ENCODE measurements around the gene PFAS. TPM values are rescaled to one million over a fixed set of nuclear protein-coding genes. Genes with fewer than 3 reads are reported as not detected.

PFAS gene
- polyA plus RNA-seq, 1 donor from 2014 or later, result 11.7 TPM

DNA sequence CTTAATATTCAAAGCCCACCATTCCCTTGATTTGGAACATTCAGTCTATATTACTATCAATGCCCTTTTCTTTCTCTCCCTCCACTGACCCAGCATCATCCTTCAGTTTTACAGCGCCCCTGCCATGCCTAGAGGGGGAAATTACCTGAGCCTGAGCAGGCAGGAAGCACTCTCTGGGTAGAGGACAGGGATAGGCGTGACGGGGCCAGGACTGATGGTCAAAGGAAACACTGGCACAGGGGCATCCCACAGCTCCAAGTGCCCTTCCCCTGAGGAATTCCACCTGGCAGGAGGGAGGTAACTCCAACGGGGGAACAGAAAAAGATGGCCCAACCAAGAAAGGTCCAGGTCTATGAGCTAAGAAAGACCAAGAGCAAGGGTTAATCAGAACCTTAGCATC lies 11.2 kb upstream of the PFAS start:
- H2AFZ ChIP-seq (ENCODE audit: low read depth, low read length), result no peak overlapping the region
- no peaks in the 10 kb centered on the region for H3K79me2 ChIP-seq (replicated peaks; ENCODE audit: insufficient read depth, low read length)
- no peak overlapping the region for H3K27ac ChIP-seq (ENCODE audit: low read length)
- no peak overlapping the region for H3K9ac ChIP-seq (ENCODE audit: low read length)
- H3K27me3 ChIP-seq (ENCODE audit: insufficient read depth, low read depth, low read length), result no peaks in the 10 kb centered on the region
- no peaks in the 10 kb centered on the region for H3K36me3 ChIP-seq (ENCODE audit: insufficient read depth, low read length)
- no peak overlapping the region for H3K4me3 ChIP-seq (ENCODE audit: low read length)
- H3K9me2 ChIP-seq (ENCODE audit: insufficient read depth, low read length), result no peaks in the 10 kb centered on the region
- no peaks in the 10 kb centered on the region for H4K20me1 ChIP-seq (ENCODE audit: insufficient read depth)
- no peaks in the 10 kb centered on the region for H3K9me3 ChIP-seq (ENCODE audit: low read length)
- no peaks in the 10 kb centered on the region for H3F3A ChIP-seq (ENCODE audit: insufficient read depth, low read length, poor library complexity, severe bottlenecking)
- TF ChIP-seq TAF1 (IDR thresholded peaks at IDR 0.05; ENCODE audit: low read depth) (no peak), SMC3 (conservative IDR thresholded peaks at IDR 0.05; ENCODE audit: poor library complexity) (no peak), RAD21 (conservative IDR thresholded peaks at IDR 0.05) (no peak), EZH2 (IDR thresholded peaks at IDR 0.05; ENCODE audit: borderline replicate concordance, insufficient read depth, low read length, poor library complexity, severe bottlenecking) (no peak), MXI1 (conservative IDR thresholded peaks at IDR 0.05; ENCODE audit: poor library complexity, severe bottlenecking) (no peak), POLR2AphosphoS5 (IDR thresholded peaks at IDR 0.05) (no peak), CTCF (IDR thresholded peaks at IDR 0.05; ENCODE audit: poor library complexity, severe bottlenecking) (no peak), EP300 (conservative IDR thresholded peaks at IDR 0.05; ENCODE audit: poor library complexity, severe bottlenecking) (no peak)
- TF ChIP-seq, protein P1, sequence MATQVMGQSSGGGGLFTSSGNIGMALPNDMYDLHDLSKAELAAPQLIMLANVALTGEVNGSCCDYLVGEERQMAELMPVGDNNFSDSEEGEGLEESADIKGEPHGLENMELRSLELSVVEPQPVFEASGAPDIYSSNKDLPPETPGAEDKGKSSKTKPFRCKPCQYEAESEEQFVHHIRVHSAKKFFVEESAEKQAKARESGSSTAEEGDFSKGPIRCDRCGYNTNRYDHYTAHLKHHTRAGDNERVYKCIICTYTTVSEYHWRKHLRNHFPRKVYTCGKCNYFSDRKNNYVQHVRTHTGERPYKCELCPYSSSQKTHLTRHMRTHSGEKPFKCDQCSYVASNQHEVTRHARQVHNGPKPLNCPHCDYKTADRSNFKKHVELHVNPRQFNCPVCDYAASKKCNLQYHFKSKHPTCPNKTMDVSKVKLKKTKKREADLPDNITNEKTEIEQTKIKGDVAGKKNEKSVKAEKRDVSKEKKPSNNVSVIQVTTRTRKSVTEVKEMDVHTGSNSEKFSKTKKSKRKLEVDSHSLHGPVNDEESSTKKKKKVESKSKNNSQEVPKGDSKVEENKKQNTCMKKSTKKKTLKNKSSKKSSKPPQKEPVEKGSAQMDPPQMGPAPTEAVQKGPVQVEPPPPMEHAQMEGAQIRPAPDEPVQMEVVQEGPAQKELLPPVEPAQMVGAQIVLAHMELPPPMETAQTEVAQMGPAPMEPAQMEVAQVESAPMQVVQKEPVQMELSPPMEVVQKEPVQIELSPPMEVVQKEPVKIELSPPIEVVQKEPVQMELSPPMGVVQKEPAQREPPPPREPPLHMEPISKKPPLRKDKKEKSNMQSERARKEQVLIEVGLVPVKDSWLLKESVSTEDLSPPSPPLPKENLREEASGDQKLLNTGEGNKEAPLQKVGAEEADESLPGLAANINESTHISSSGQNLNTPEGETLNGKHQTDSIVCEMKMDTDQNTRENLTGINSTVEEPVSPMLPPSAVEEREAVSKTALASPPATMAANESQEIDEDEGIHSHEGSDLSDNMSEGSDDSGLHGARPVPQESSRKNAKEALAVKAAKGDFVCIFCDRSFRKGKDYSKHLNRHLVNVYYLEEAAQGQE (IDR thresholded peaks at IDR 0.05; ENCODE audit: borderline replicate concordance), result no peak
- no peak overlapping the region for H3K4me2 ChIP-seq (ENCODE audit: low read length)

GRCh38 chr17:8243827-8244226 lies 5.3 kb upstream of the PFAS start:
- Histone ChIP-seq H3K27me3 (ENCODE audit: insufficient read depth, low read depth, low read length) (no peaks in the 10 kb centered on the region), H3K4me2 (ENCODE audit: low read length) (no peak overlapping the region), H3F3A (ENCODE audit: insufficient read depth, low read length, poor library complexity, severe bottlenecking) (no peaks in the 10 kb centered on the region), H3K4me3 (ENCODE audit: low read length) (no peak overlapping the region), H3K9me2 (ENCODE audit: insufficient read depth, low read length) (no peaks in the 10 kb centered on the region), H4K20me1 (ENCODE audit: insufficient read depth) (no peaks in the 10 kb centered on the region), H2AFZ (ENCODE audit: low read depth, low read length) (no peak overlapping the region), H3K79me2 (replicated peaks; ENCODE audit: insufficient read depth, low read length) (peaks cover 22% of the 10 kb centered on the region), H3K27ac (ENCODE audit: low read length) (no peak overlapping the region), H3K9ac (ENCODE audit: low read length) (no peak overlapping the region), H3K9me3 (ENCODE audit: low read length) (no peaks in the 10 kb centered on the region), H3K36me3 (ENCODE audit: insufficient read depth, low read length) (no peaks in the 10 kb centered on the region)
- TF ChIP-seq MXI1 (conservative IDR thresholded peaks at IDR 0.05; ENCODE audit: poor library complexity, severe bottlenecking), result no peak
- TF ChIP-seq, protein P1 (IDR thresholded peaks at IDR 0.05; ENCODE audit: borderline replicate concordance), result no peak
- TF ChIP-seq EZH2 (IDR thresholded peaks at IDR 0.05; ENCODE audit: borderline replicate concordance, insufficient read depth, low read length, poor library complexity, severe bottlenecking), result no peak
- no peak for TF ChIP-seq TAF1 (IDR thresholded peaks at IDR 0.05; ENCODE audit: low read depth)
- TF ChIP-seq EP300 (conservative IDR thresholded peaks at IDR 0.05; ENCODE audit: poor library complexity, severe bottlenecking), result no peak
- TF ChIP-seq CTCF (IDR thresholded peaks at IDR 0.05; ENCODE audit: poor library complexity, severe bottlenecking), result no peak
- no peak for TF ChIP-seq POLR2AphosphoS5 (IDR thresholded peaks at IDR 0.05)
- no peak for TF ChIP-seq SMC3 (conservative IDR thresholded peaks at IDR 0.05; ENCODE audit: poor library complexity)
- no peak for TF ChIP-seq RAD21 (conservative IDR thresholded peaks at IDR 0.05)
